Limb (tissue), 2 donors: Measurements from ENCODE around the gene DACH1.
"Not testable (repeated sequence)": the region's sequence is repeated elsewhere in the genome, so short reads cannot be mapped to it uniquely, and the experiment has no call there.

Experiments used
- DNase-seq, 2 donors: peaks; one replicate each; pipeline ENCODE4 v3.0.0-alpha.2; 2016; ENCODE audit errors: extremely low spot score in 2 of 2

Gene DACH1

DNA sequence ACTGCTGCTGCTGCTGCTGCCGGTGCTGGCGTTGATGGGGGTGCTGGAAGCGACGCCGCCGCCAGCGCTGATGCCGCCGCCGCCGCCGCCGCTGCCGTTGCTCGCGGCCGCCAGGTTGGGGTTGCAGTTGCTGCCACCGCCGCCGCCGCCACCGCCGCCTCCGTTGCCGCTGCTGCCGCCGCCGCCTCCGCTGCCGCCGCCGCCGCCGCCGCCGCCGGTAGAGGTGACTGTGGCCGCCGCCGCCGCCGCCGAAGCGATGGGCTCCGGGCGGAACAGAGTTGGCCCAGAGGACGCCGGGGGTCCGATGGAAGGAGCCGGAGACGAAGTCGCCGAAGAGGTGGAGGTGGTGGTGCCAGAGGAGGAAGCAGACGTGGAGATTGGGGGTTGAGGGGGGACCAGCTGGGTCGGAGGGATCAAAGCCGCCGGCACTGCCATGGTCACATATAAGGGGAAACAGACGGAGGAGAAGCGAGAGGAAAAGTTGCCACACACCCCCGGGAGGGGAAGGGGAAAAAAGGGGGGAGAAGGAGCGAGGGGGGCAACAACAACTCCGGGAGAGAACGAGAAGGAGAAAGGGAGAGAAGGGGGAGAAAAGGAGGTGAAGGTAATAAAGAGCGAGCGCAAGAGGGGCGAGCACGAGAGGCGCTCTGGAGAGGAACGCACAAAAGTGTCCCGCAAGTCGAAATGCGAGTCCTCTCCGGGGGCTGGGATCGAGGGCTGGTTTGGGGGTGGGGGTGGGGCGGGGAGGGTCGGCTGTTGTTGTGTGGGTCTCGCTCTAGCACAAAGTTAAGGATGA lies 471 bp downstream of the DACH1 start:
- peak in 1 of 2 donors; percentile 73 for DNase-seq

- DNase-seq, result peak in 1 of 2 donors; percentile 76
These were observed 1.1 kb downstream of the DACH1 start for GRCh38 chr13:71865874-71866334.

DNA sequence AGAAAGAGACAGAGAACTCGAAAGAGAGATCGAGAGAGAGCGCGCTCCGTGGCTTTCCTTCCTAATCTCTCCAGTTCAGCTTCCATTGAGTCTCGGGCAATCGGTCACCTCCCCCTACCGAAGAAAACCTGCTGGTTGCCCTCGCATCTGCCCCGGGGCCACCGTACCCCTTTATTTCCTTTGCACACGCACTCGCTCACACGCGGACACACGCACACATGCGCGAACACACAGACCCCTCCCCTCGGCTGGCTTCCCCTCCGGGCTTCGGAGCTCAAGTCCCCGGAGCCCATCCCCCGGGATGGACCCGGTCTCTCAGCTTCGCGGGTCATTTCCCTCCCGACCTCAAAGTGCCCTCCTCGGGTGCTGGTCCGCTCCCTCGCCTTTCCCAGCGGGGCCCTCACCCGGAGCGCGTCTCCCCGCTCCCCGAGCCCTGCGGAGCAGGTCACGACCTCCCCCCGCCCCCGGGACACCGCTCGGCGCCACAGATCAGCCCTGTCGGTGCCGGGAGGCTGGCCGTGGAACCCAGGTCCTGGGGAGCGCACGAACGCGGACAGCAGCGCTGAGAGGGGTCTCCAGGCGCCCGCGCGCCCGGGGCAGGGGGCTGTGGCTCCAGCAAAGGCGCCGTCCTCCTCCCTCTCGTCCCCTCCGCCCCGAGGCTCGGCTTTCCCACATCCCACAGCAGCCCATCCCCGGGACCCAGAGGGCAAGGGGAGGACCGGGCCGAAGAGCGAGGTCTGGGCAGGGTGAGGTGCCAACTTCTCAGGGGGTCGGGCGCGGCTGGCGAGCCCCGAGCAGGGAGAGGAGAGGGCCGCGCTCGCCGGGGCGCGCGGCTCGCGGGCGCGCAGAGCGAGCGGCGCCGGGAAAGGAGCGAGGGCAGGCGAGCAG lies 1.8 kb downstream of the DACH1 start:
- DNase-seq, result peak in 1 of 2 donors; percentile 73

DNA sequence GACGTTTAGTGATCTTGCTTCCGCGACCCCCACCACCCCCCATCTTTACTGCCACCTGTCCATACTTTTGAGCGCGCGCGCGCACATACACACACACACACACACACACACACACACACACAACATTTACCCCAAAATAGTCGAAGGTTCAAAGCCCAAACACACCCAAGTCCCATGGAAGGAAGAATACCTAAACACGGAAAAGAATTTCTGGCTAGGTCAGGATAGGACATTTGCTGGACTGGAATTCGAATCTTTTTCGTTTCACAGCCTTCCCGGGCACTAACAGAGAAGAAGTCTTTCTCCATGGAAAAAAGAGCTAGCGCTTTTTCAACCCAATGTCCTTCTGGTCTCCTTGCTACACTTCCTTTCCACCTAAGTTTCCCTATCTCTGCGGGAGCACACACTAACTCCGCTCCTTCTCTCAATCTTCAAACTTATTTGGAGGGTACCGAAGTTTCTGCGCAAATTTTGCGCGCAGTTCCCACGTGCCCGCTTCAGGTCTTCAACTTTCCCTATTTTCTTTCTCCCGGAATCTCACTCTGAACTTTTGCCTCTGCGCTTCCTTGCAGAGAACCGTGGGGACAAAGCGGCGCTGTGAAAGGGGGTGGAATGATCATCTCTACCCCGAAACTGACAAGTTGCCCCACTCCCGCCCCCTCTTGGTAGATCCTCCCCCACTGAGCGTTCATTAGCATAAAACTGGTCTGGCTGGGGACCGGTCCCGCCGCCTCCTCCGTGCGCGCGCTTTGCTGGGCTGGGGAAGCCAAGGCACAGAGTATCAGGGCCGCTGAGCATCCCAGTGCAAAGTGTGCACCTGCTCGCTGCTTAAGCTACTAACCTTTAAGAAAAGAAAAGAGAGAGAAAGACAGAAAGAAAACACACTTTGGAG lies 2.7 kb downstream of the DACH1 start:
- peak in 1 of 2 donors; percentile 73 for DNase-seq

DNA sequence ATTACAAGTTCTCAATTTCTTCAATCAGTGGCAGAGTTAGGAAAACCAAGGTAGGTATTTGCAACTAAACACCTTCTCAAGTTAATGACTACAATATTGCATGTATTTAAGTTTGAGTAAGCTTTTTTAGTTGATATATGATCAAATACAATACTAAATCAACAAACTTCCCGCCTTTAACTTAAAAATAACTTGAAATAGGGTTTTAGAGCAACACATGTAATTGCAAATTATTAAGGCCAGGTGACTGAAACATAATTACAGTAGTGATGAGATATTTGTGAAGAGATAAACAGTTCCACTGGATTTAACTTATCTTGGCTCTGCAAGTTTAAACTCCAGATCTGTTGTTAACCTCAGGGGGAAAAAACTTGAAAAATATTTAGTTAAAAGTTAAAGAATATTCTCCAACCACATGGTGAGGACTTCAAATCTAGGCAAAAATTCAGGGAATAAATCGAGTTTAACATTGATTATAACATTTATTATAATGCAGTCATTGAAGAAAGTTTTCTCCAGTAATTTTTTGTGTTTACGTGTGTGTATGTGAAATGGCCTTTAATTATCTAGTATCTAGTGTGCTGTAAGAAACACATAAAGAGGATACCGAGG lies 3.6 kb downstream of the DACH1 start:
- DNase-seq, result no peak

DNA sequence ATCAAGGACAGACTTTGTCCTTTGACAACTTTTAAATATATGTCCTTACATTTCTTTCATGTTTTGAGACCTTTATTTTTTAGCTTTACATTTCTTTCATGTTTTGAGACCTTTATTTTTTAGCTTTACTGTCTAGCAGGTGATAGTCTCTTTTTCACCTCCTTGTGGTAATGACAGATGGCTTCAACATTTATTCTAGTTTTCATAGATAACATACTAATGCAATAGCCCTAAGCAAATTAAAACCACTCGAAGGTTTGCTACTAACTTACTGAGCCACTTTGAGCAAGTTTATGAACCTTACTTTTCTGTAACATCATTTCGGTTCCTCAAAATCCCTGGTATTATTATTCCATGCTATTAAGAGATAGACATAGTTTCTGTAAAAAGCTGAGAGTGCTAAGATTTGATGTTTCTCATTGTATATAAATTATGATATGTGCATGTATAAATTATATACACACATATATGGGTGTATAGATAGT lies 4.5 kb downstream of the DACH1 start:
- DNase-seq, result no peak

DNA sequence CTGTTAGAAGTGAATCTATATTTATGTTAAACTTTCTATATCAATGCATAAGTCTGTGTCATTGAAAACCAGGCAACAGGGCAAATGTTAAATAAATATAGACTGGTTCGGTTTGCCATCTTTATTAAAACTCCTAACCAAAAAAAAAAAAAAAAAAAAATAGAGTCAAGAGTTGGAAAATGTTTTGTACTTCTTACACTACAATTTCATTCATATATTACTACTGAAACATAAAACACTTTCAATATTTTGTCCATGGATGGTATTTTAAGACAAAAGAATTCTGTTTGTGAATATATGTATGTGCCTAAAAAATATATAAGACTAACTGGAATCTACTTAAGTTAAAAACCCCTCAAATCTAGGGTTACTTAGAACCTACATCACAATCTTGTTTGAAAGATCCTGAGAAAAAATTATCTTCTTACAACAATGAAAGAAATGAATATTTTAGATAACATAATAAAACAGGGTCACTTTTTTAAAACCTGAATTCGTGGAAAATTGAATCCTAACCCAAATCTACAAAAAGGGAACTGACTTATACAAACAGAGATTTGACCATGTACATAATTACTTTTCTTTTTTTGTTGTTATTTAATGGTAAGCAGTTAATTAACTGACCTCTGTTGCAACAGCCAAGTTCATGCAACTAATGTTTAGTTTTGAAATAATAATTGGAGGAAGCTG lies 5.1 kb downstream of the DACH1 start:
- DNase-seq, result no peak

DNA sequence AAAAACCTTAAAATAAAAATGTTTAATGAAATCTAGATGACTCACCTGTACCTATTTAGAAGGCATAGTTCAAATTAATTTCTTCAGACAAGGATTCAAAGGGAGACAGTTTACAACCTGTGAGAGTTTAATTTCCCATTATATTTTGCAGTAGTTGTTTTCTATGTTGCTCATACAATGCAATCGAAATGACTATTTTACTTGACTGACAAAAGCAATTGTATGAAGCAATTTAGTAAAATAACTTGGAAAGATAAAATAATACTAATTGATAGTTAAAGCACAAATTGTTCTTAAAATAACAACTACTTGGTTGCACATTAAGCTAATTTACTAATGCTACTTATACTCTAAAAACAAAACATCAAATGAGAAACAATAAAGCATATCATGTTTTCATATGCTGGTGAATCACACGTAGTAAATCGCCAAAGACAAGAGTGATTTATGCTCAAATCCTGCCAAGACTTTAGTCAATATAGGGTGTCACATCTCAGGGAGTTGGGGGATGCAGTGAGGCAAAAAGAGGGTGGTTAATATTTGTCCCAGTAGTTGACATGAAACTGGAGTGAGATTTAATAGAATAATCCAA lies 6.4 kb downstream of the DACH1 start:
- no peak for DNase-seq

- DNase-seq, result no peak
These were observed 8.4 kb downstream of the DACH1 start for GRCh38 chr13:71858647-71859046.

GRCh38 chr13:71856548-71857043 lies 10.4 kb downstream of the DACH1 start:
- DNase-seq, result no peak

GRCh38 chr13:71854401-71854800 lies 12.6 kb downstream of the DACH1 start:
- DNase-seq, result no peak

- no peak for DNase-seq
These were observed 13.3 kb downstream of the DACH1 start for GRCh38 chr13:71853725-71854124.

GRCh38 chr13:71852736-71853135 lies 14.3 kb downstream of the DACH1 start:
- DNase-seq, result no peak

- no peak for DNase-seq
These were observed 15.2 kb downstream of the DACH1 start for GRCh38 chr13:71851498-71852409.

DNA sequence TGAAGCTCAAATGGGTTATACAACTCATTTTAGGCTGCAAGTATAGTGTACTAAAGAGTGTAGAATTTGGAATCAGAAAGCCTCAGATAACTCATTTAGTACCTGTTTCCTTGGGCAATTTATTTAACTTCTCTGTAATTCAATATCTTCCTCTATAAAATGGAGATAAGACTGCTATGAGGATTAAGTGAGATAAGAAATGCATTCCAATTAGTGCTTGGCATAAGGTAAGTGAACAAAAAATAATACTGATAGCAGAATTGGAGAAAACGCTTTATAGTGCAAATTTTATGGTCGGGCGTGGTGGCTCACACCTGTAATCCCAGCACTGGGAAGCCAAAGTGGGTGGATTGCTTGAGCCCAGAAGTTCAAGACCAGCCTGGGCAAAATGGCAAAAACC lies 25.0 kb downstream of the DACH1 start:
- no peak for DNase-seq

DNA sequence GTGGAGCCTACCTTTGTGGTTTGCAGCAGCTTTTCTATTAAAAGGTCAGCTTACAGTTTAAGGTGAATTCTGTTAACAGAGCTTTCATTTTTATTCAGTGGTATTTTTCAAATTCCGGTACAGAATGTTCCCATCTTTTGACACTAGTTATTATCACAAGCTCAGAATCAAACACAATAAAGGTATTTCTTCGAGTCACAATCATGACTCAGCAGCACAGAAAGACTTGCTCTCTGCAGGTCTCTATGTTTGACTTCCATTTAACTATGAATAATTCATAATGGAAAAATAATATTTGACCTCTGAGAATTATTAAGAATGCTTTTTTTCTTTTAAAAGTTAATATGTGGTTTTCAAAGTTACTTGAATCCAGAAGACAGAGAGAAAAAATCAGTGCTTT lies 28.2 kb downstream of the DACH1 start:
- no peak for DNase-seq

DNA sequence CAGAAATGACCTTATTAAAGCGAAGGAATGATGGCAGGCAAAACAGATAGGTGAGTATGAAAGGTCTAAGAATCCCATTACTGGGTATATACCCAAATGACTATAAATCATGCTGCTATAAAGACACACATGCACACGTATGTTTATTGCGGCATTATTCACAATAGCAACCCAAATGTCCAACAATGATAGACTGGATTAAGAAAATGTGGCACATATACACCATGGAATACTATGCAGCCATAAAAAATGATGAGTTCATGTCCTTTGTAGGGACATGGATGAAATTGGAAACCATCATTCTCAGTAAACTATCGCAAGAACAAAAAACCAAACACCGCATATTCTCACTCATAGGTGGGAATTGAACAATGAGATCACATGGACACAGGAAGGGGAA lies 29.4 kb downstream of the DACH1 start:
- DNase-seq, result not testable (repeated sequence)

DNA sequence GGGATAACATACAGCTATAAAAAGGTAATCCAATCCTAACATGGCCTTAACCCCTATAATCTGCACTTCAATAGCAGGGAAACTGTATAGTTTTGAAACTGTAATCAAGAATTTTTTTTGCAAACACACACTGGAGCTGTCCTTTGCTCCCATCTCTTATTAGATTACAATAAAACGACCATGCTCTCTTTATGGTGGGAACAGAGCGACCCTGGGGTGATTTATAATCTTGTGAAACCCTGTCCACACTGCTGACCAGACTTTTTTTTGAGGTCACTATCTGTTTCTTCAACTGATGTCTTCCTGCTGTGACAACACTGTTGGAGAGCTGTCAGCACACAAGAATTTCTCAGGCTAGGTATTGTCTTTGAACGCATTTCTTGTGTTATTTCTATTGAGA lies 35.3 kb downstream of the DACH1 start:
- DNase-seq, result no peak

DNA sequence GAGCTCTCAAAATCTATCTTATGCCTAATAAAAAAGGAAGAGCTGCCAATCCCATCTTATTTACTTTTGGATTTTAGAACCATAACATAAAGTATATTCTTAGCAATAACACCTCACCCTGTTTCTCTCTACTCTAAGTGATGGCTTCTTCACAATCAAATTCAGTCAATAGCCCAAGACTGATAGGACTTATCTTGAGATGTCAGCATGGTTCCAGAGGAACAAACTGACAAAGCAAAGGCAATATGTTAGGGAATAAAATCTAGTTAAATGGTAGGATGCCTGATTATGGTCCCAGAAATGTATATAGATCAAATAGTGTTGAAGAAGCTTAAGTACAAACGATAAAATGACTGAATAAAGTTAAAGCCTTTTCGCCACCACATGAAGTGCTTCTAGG lies 36.3 kb downstream of the DACH1 start:
- DNase-seq, result no peak
